ENCODE data around the gene FZD8.

DNA sequence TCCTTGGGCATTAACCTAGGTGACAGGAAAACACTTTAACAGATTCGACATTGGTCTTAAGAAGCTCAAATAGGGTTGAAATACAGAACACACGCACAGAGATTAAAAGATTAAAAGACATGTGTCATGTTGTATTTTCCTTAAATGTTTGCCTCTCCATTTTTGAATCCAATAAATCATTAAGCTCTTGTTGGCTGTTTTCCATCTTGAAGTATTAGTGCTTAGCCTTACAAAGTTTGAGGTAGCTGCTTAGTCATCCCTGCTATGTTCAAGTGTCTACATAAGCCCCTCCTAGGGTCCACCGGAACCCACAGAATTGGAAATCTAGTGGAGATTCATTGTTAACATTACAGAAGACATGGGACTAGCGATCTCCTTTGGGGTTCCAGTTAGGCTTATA is 49.7 kb downstream of the FZD8 start:
- TF ChIP-seq, protein P1, sequence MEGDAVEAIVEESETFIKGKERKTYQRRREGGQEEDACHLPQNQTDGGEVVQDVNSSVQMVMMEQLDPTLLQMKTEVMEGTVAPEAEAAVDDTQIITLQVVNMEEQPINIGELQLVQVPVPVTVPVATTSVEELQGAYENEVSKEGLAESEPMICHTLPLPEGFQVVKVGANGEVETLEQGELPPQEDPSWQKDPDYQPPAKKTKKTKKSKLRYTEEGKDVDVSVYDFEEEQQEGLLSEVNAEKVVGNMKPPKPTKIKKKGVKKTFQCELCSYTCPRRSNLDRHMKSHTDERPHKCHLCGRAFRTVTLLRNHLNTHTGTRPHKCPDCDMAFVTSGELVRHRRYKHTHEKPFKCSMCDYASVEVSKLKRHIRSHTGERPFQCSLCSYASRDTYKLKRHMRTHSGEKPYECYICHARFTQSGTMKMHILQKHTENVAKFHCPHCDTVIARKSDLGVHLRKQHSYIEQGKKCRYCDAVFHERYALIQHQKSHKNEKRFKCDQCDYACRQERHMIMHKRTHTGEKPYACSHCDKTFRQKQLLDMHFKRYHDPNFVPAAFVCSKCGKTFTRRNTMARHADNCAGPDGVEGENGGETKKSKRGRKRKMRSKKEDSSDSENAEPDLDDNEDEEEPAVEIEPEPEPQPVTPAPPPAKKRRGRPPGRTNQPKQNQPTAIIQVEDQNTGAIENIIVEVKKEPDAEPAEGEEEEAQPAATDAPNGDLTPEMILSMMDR (IDR thresholded peaks at IDR 0.05 in 4 of 5, conservative IDR thresholded peaks at IDR 0.05 in 1 of 5): no peak
- TF ChIP-seq POLR2A (IDR thresholded peaks at IDR 0.05): no peak
